ENCODE measurements around the gene DBP.

- TF ChIP-seq ZNF121 (tag by site-specific recombination; IDR thresholded peaks at IDR 0.05) (no peak), ZNF350 (tag by site-specific recombination; IDR thresholded peaks at IDR 0.05) (no peak), CTCF (tag by site-specific recombination; IDR thresholded peaks at IDR 0.05) (no peak), ZNF23 (tag by site-specific recombination; IDR thresholded peaks at IDR 0.05; ENCODE audit: borderline replicate concordance) (no peak), ZSCAN30 (tag by site-specific recombination; IDR thresholded peaks at IDR 0.05) (no peak), GLIS1 (tag by site-specific recombination; IDR thresholded peaks at IDR 0.05) (no peak), ZNF501 (tag by site-specific recombination; IDR thresholded peaks at IDR 0.05) (no peak), ZBTB49 (tag by site-specific recombination; IDR thresholded peaks at IDR 0.05; ENCODE audit: low read depth) (no peak), BCL11B (tag by site-specific recombination; IDR thresholded peaks at IDR 0.05; ENCODE audit: low read depth) (no peak)
Measured at GRCh38 chr19:48659768-48660167, 22.6 kb upstream of the DBP start.
